HL-60 (cell line): ENCODE data around the gene QPCT.

Source experiments
- GABPA ChIP-seq: IDR thresholded peaks from 2 replicates; pipeline ENCODE4 v1.6.1; 2012; ENCODE audit warnings: low read depth
- POLR2AphosphoS5 ChIP-seq: IDR thresholded peaks from 2 replicates; pipeline ENCODE4 v1.6.1; 2012; ENCODE audit warnings: low read depth
- SPI1 ChIP-seq: IDR thresholded peaks from 2 replicates; pipeline ENCODE4 v1.6.1; 2012; ENCODE audit warnings: low read depth, mild to moderate bottlenecking, borderline replicate concordance
- TF ChIP-seq, protein P1 (sequence below): IDR thresholded peaks from one replicate; pipeline ENCODE4 v1.5.1; 2011; ENCODE audit warnings: low read length, control low read depth, inconsistent platforms; ENCODE audit not compliant: insufficient read depth
- TF ChIP-seq, protein P2 (sequence below): IDR thresholded peaks from 2 replicates; pipeline ENCODE4 v1.6.1; 2012; ENCODE audit warnings: low read depth; ENCODE audit not compliant: insufficient replicate concordance

DNA sequence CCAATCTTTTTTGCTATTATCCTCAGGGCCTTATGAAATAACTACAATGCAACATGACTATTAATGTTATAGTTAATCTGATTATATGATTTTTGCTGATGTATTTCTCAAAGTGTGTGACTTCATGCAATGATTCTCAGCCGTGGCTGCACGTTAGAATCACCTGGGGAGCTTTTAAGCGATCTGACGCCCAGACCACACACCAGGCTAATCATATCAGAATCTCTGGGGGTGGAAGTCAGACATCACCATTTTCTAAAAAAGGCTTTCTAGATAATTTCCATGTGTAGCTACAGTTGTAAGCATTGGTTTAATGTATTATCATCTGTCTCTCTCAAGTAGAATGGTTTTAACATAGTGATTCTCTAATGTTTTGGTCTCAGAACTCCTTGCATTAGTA, 5.5 kb upstream of the QPCT start:
- TF ChIP-seq, protein P1, sequence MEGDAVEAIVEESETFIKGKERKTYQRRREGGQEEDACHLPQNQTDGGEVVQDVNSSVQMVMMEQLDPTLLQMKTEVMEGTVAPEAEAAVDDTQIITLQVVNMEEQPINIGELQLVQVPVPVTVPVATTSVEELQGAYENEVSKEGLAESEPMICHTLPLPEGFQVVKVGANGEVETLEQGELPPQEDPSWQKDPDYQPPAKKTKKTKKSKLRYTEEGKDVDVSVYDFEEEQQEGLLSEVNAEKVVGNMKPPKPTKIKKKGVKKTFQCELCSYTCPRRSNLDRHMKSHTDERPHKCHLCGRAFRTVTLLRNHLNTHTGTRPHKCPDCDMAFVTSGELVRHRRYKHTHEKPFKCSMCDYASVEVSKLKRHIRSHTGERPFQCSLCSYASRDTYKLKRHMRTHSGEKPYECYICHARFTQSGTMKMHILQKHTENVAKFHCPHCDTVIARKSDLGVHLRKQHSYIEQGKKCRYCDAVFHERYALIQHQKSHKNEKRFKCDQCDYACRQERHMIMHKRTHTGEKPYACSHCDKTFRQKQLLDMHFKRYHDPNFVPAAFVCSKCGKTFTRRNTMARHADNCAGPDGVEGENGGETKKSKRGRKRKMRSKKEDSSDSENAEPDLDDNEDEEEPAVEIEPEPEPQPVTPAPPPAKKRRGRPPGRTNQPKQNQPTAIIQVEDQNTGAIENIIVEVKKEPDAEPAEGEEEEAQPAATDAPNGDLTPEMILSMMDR, result no peak
- no peak for TF ChIP-seq GABPA
- no peak for TF ChIP-seq POLR2AphosphoS5
- TF ChIP-seq, protein P2, sequence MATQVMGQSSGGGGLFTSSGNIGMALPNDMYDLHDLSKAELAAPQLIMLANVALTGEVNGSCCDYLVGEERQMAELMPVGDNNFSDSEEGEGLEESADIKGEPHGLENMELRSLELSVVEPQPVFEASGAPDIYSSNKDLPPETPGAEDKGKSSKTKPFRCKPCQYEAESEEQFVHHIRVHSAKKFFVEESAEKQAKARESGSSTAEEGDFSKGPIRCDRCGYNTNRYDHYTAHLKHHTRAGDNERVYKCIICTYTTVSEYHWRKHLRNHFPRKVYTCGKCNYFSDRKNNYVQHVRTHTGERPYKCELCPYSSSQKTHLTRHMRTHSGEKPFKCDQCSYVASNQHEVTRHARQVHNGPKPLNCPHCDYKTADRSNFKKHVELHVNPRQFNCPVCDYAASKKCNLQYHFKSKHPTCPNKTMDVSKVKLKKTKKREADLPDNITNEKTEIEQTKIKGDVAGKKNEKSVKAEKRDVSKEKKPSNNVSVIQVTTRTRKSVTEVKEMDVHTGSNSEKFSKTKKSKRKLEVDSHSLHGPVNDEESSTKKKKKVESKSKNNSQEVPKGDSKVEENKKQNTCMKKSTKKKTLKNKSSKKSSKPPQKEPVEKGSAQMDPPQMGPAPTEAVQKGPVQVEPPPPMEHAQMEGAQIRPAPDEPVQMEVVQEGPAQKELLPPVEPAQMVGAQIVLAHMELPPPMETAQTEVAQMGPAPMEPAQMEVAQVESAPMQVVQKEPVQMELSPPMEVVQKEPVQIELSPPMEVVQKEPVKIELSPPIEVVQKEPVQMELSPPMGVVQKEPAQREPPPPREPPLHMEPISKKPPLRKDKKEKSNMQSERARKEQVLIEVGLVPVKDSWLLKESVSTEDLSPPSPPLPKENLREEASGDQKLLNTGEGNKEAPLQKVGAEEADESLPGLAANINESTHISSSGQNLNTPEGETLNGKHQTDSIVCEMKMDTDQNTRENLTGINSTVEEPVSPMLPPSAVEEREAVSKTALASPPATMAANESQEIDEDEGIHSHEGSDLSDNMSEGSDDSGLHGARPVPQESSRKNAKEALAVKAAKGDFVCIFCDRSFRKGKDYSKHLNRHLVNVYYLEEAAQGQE, result no peak
- TF ChIP-seq SPI1, result no peak
